Adipose tissue (tissue), 3 donors: ENCODE measurements around the gene CLCA2. TPM values are rescaled to one million over a fixed set of nuclear protein-coding genes. Genes with fewer than 3 reads are reported as not detected.

Experiments
- H3K27ac ChIP-seq: one replicate; pipeline ENCODE4 v1.5.1; 2013; ENCODE audit warnings: low read depth, low read length
- WGBS, 3 donors: extraction: QIAGEN DNeasy Blood & Tissue Kit; methylation state at CpG; one replicate each; pipeline ENCODE4 v1.1.7; 2013; 5-methylcytosine and 5-hydroxymethylcytosine counted together
- polyA plus RNA-seq, 3 donors: library from polyadenylated mRNA; stranded (reverse); fragments of 200-250 nt; gene quantifications; one replicate each; pipeline ENCODE4 v1.2.3, GENCODE V29; 2013
- donor health status: healthy with polysubstance abuse.
- donor health status: Bipolar disorder and iron deficiency.
- donor health status: healthy.

Gene CLCA2, protein sequence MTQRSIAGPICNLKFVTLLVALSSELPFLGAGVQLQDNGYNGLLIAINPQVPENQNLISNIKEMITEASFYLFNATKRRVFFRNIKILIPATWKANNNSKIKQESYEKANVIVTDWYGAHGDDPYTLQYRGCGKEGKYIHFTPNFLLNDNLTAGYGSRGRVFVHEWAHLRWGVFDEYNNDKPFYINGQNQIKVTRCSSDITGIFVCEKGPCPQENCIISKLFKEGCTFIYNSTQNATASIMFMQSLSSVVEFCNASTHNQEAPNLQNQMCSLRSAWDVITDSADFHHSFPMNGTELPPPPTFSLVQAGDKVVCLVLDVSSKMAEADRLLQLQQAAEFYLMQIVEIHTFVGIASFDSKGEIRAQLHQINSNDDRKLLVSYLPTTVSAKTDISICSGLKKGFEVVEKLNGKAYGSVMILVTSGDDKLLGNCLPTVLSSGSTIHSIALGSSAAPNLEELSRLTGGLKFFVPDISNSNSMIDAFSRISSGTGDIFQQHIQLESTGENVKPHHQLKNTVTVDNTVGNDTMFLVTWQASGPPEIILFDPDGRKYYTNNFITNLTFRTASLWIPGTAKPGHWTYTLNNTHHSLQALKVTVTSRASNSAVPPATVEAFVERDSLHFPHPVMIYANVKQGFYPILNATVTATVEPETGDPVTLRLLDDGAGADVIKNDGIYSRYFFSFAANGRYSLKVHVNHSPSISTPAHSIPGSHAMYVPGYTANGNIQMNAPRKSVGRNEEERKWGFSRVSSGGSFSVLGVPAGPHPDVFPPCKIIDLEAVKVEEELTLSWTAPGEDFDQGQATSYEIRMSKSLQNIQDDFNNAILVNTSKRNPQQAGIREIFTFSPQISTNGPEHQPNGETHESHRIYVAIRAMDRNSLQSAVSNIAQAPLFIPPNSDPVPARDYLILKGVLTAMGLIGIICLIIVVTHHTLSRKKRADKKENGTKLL
- under 1 TPM in 2 of 3 donors, not detected in 1; 0.11 to 0.48 TPM for polyA plus RNA-seq

- H3K27ac ChIP-seq, result no peak within 1 kb of the TSS
Observed at GRCh38 chr1:86423873-86424272, at the start of gene CLCA2. Gene CLCA2, plus strand, starts transcription at chr1:86424171. Its CDS starts 77 bp downstream, at chr1:86424248.

DNA sequence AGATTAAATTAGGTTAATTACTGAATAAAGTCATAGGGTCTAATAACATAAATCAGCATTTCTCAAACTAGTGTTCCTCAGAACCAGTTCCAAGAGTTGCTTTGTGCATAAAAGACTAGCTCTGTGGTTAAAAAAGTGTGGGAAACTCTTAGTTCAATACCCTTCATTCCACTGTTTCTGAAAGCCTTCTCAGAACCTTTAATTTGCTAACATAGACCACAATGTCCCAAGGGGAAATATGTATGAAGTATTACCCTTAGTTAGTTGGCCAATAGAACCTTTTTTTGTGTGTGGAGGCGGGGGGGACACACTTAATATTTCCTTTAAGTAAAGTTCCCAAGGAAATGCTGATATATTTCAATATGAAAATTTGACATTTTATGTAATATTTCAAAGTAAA, 48.3 kb upstream of the CLCA2 start:
- 87 to 88% (median 88%) methylated on average over 1 of the region's 1 CpG for WGBS, 3 donors
- H3K27ac ChIP-seq, result no peak overlapping the region

- 92 to 100% (median 100%) methylated on average over 1 of the region's 1 CpG for WGBS, 3 donors
- no peak overlapping the region for H3K27ac ChIP-seq
Observed at GRCh38 chr1:86377341-86377740, 46.6 kb upstream of the CLCA2 start.

DNA sequence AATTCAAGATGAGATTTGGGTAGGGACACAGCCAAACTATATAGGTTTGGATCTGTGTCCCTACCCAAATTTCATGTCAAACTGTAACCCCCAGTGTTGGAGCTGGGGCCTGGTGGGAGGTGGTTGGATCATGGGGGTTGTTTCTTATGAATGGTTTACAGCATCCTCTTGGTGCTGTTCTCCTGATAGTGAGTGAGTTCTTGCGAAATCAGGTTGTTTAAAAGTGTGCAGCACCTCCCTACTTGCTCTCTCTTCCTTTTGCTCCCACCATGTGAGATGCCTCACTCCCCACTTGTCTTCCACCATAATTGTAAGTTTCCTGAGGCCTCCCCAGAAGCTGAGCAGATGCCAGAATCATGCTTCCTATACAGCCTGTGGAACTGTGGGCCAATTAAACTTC, 45.2 kb upstream of the CLCA2 start:
- WGBS, 3 donors, result 86 to 95% (median 87%) methylated on average over 1 of the region's 1 CpG
- H3K27ac ChIP-seq, result no peak overlapping the region

DNA sequence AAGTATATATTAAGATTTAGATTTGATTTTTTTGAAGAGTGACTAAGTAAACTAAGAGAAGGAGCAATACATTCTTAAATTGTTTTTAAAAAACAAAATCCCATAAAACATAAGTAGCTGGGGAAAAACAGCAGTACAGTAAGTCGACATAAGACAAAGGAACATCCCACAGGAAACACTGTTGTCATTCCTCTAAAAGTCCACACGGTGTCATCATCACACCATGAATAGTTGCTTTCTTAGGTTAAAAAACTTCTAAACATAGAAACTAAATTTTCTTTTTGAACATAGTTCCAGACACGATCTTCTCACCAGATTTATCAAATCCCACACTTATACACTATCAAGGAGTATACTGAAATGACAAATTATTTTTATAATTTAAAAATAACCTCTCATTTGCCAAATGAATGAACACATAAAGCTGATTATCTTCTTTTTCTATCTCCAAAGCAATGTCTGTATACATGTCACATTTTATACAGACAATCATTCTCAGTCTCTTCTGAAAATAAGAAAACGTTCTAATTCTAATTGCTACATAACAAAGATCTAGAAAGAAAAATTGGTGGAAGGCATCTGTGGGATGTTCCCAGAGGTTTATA, 43.6 kb upstream of the CLCA2 start:
- H3K27ac ChIP-seq, result no peak overlapping the region
- WGBS, 3 donors, result 7 to 9% (median 7%) methylated on average over 4 of the region's 4 CpGs

DNA sequence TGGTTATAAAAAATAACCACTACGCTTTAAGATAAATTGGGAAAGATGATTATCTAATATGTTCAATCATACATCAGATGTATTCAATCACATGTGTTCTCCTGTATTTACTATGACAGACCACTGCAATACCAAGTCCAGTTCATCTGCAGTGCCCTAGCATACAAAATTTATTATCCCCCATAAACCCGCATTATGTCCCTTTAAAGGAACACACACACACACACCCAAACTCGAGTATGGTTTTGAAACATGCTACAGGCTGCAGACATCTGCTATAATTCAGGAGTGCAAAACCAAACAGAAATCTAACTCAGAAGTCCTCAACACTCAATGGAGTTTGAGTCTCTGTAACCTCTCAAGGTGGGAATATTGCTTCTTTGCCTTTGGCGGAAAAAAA, 42.7 kb upstream of the CLCA2 start:
- 64 to 82% (median 69%) methylated on average over 4 of the region's 4 CpGs for WGBS, 3 donors
- no peak overlapping the region for H3K27ac ChIP-seq

- H3K27ac ChIP-seq, result no peak overlapping the region
- 15 to 68% (median 28%) methylated on average over 1 of the region's 1 CpG for WGBS, 3 donors
Observed at GRCh38 chr1:86382878-86383277, 41.1 kb upstream of the CLCA2 start.

DNA sequence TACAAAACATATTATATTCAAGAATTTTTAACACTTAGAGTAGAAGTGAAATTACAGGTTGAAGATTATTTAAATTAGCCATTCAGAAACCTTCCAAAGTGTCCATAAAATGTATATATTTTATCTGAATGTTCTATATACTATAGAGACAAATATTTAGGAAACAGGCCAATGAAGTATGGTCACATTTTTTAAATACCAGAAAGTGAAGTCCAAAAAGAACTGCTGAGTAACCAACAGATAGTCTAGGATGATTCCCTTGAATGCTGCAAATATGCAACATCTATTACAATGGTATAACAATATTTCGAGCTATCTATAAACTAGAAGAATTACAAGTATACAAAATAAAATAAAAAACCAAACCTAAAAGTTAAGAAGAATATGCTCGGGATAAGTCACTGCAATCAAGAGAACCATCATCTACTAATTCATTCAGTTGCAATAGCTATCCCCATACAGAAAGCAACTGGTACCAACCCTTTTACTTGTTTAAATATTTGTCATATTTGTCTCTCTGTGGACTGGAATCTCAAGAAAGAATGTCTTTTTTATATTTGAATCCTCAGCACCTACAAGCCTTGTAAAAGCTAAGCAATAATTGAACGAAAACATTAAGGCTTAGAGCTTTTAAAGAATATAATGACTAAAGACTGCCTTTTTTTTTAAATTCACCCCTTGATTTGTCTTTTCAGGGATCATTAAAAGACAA, 35.9 kb upstream of the CLCA2 start:
- 90 to 94% (median 94%) methylated on average over 3 of the region's 3 CpGs for WGBS, 3 donors
- no peak overlapping the region for H3K27ac ChIP-seq

- no peak overlapping the region for H3K27ac ChIP-seq
Observed at GRCh38 chr1:86388777-86389176, 35.2 kb upstream of the CLCA2 start.

- H3K27ac ChIP-seq, result no peak overlapping the region
Observed at GRCh38 chr1:86389307-86389706, 34.7 kb upstream of the CLCA2 start.

DNA sequence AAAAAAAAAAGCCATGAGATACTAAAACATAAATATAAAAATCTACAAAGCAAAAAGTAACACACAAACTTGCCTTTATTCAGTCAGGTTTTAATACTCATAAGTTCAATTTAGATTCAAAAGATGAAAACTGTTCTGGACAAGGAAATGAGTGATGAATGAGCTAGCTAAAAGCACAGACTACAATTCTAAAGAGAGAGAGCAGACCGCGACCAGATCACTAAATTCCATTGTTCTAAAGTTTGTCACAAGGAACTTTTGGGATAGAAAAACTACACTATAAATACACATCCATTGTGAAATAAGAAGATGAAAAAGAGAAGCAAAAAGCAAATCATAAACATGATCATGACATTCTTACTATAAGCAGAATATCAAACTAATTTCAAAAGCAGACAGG, 29.6 kb upstream of the CLCA2 start:
- H3K27ac ChIP-seq, result no peak overlapping the region
- WGBS, 3 donors, result 60 to 67% (median 60%) methylated on average over 2 of the region's 2 CpGs

GRCh38 chr1:86395751-86396497, 28.0 kb upstream of the CLCA2 start, which contains the start of gene ODF2L:
Gene ODF2L, minus strand, starts transcription at chr1:86396323. Its CDS starts 9,296 bp downstream, at chr1:86387027.
- WGBS, 3 donors, result 0 to 1% (median 0%) methylated on average over 56 of the region's 56 CpGs
- no peak within 1 kb of the TSS for H3K27ac ChIP-seq

DNA sequence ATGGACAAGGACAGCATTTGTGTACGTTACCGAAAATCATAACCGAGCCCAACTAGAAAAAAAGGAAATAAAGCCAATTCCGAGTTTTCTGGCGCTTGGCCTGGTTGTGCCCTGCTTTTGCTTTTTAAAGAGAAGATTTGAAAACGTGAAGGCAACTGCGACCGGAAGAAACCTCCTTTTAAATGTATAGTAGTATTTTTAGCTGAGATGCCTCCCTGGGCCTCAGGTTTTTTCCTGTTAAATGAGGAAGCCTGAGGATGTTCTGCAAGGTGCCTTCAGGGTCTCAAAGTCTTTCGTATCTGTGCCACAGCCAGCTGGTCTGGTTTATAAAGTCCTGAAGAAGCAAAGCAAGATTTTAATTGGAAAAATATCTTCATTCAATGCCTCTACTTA, 27.5 kb upstream of the CLCA2 start:
- H3K27ac ChIP-seq, result no peak overlapping the region
- 2 to 3% (median 2%) methylated on average over 9 of the region's 9 CpGs for WGBS, 3 donors

DNA sequence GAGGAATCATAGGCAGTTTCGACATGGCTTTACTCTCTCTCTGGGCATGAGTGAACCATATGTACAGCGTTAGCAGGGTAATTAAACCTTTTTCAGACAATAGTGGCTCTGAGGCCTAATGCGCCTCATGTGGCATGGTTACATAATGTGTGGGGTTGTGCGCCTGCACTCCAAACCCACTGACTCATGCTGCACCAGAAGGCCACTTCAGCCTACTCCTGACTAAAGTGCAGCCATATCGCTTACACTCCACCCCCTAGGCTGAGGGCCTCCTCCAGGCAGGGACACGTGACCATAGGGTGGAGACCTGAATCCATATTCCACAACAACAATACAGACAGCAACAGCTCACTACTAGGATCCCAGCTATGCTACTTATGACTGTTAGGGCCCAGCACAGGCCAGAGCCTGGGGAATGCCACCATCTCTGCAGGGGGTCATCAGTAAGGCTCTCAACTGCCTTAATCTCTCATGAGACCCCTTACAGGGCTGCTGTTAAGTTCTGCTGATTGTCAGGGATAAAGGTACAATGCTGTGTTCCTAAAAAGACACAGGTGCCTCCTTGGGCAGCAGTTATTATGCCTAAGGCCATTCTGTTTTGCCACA, 14.5 kb upstream of the CLCA2 start:
- no peak overlapping the region for H3K27ac ChIP-seq
- 88 to 91% (median 88%) methylated on average over 6 of the region's 6 CpGs for WGBS, 3 donors

DNA sequence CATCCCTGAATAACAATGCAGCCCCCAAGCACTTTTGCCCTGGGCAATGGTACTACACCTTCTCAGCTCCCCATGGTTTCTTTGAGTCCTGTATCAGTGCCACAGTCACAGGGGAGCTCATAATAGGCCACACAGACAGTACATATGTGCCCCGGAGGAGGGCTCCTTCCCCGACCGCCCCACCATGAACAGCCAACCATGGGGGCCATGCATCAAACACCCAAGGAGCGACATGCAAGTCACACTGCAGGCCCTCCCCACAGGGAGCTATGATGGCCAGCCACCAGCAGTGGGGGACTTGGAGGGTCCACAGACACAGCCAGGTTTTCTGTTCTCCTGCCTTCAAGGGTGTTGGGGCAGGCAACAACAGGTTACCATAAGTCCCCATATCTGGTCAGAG, 13.1 kb upstream of the CLCA2 start:
- 96 to 99% (median 98%) methylated on average over 4 of the region's 4 CpGs for WGBS, 3 donors
- no peak overlapping the region for H3K27ac ChIP-seq

DNA sequence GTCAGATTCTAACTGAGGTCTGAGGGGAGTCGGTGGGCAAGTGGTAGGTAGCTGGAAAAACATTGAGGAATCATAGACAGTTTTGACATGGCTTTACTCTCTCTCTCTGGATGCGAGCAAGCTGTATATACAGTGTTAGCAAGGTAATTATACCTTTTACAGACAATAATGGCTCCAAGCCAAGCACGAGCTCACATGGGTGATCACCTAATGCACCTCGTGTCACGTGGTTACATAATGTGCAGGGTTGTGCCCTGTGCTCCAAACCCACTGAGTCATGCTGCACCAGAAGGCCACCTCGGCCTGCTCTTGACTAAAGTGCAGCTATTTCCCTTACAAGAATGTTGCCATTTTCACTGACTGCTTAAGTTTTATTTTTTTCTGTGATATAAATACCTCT, 7.6 kb upstream of the CLCA2 start:
- 62 to 81% (median 80%) methylated on average over 6 of the region's 6 CpGs for WGBS, 3 donors
- no peak overlapping the region for H3K27ac ChIP-seq

GRCh38 chr1:86419277-86419903, 4.6 kb upstream of the CLCA2 start:
- WGBS, 3 donors, result 34 to 52% (median 36%) methylated on average over 4 of the region's 4 CpGs
- H3K27ac ChIP-seq, result no peak overlapping the region
